ENCODE data around the gene LPP. TPM values are rescaled to one million over a fixed set of nuclear protein-coding genes. Genes with fewer than 3 reads are reported as not detected.

Gene LPP
- total RNA-seq, 1 donor from 2014 or later = 96.7 TPM

GRCh38 chr3:188246905-188247304 lies 92.9 kb downstream of the LPP start:
- Mint-ChIP-seq H3K9me3 (peaks cover 4% of the 10 kb centered on the region), H3K4me3 (no peak overlapping the region), H3K27ac (no peak overlapping the region), H3K36me3 (peaks cover 14% of the 10 kb centered on the region), H3K4me1 (ENCODE audit: unreplicated experiment) (peaks cover 31% of the 10 kb centered on the region), H3K27me3 (no peaks in the 10 kb centered on the region)
- TF ChIP-seq CTCF (conservative IDR thresholded peaks at IDR 0.05) = no peak
- DNase-seq (ENCODE audit: extremely low spot score, unreplicated experiment) = no peak

- H3K27me3 Mint-ChIP-seq = no peaks in the 10 kb centered on the region
- H3K36me3 Mint-ChIP-seq = peaks cover 14% of the 10 kb centered on the region
- H3K4me3 Mint-ChIP-seq = no peak overlapping the region
- no peak overlapping the region for H3K27ac Mint-ChIP-seq
- peaks cover 21% of the 10 kb centered on the region for H3K4me1 Mint-ChIP-seq (ENCODE audit: unreplicated experiment)
- no peak for TF ChIP-seq CTCF (conservative IDR thresholded peaks at IDR 0.05)
- no peak for DNase-seq (ENCODE audit: extremely low spot score, unreplicated experiment)
- H3K9me3 Mint-ChIP-seq = peaks cover 4% of the 10 kb centered on the region
Observed at GRCh38 chr3:188248036-188248561, 94.1 kb downstream of the LPP start.

GRCh38 chr3:188253123-188253793 lies 99.3 kb downstream of the LPP start:
- peaks cover 11% of the 10 kb centered on the region for H3K9me3 Mint-ChIP-seq
- DNase-seq (ENCODE audit: extremely low spot score, unreplicated experiment) = no peak
- no peak overlapping the region for H3K27ac Mint-ChIP-seq
- TF ChIP-seq CTCF (conservative IDR thresholded peaks at IDR 0.05) = no peak
- peaks cover 8% of the 10 kb centered on the region for H3K4me1 Mint-ChIP-seq (ENCODE audit: unreplicated experiment)
- H3K27me3 Mint-ChIP-seq = no peaks in the 10 kb centered on the region
- H3K4me3 Mint-ChIP-seq = no peak overlapping the region
- peaks cover 20% of the 10 kb centered on the region for H3K36me3 Mint-ChIP-seq

- DNase-seq (ENCODE audit: extremely low spot score, unreplicated experiment) = no peak
- Mint-ChIP-seq H3K36me3 (peaks cover 20% of the 10 kb centered on the region), H3K4me3 (no peak overlapping the region), H3K27me3 (no peaks in the 10 kb centered on the region), H3K9me3 (peaks cover 11% of the 10 kb centered on the region), H3K27ac (no peak overlapping the region), H3K4me1 (ENCODE audit: unreplicated experiment) (peaks cover 8% of the 10 kb centered on the region)
- no peak for TF ChIP-seq CTCF (conservative IDR thresholded peaks at IDR 0.05)
Observed at GRCh38 chr3:188253800-188254452, 100.0 kb downstream of the LPP start.

- no peak overlapping the region for H3K4me3 Mint-ChIP-seq
- no peaks in the 10 kb centered on the region for H3K27me3 Mint-ChIP-seq
- H3K36me3 Mint-ChIP-seq = peaks cover 23% of the 10 kb centered on the region
- DNase-seq (ENCODE audit: extremely low spot score, unreplicated experiment) = no peak
- peak overlapping the region; percentile 26 for H3K27ac Mint-ChIP-seq
- peaks cover 8% of the 10 kb centered on the region for H3K4me1 Mint-ChIP-seq (ENCODE audit: unreplicated experiment)
- peaks cover 11% of the 10 kb centered on the region for H3K9me3 Mint-ChIP-seq
- TF ChIP-seq CTCF (conservative IDR thresholded peaks at IDR 0.05) = no peak
Observed at GRCh38 chr3:188254520-188255070, 100.6 kb downstream of the LPP start.

Measured in type B pancreatic cell (in vitro differentiated cells).